Effector memory CD4-positive, alpha-beta T cell (primary cell): ENCODE data around the gene SPDEF.

Source experiments
- DNase-seq, 3 donors: peaks; one replicate each; pipeline ENCODE4 v3.0.0-alpha.2; 2020
- H3K27ac ChIP-seq: 2 replicates; pipeline ENCODE4 v1.7.0; 2013; ENCODE audit warnings: mild to moderate bottlenecking, low read length, moderate library complexity; ENCODE audit not compliant: insufficient read depth, poor library complexity, severe bottlenecking
- H3K27me3 ChIP-seq: replicated peaks from 2 replicates; pipeline ENCODE4 v1.7.0; 2013; ENCODE audit warnings: mild to moderate bottlenecking, low read length; ENCODE audit not compliant: insufficient read depth, control insufficient read depth, poor library complexity, severe bottlenecking
- H3K36me3 ChIP-seq: 2 replicates; pipeline ENCODE4 v1.7.0; 2013; ENCODE audit warnings: mild to moderate bottlenecking, low read length, moderate library complexity; ENCODE audit not compliant: control insufficient read depth, insufficient read depth
- H3K4me1 ChIP-seq: 2 replicates; pipeline ENCODE4 v1.7.0; 2013; ENCODE audit warnings: low read length, mild to moderate bottlenecking; ENCODE audit not compliant: control insufficient read depth, insufficient read depth, poor library complexity, severe bottlenecking
- H3K4me3 ChIP-seq: 2 replicates; pipeline ENCODE4 v1.7.0; 2013; ENCODE audit warnings: low read length, low read depth, mild to moderate bottlenecking; ENCODE audit not compliant: insufficient read depth, poor library complexity, severe bottlenecking
- H3K9me3 ChIP-seq: 2 replicates; pipeline ENCODE4 v1.7.0; 2013; ENCODE audit warnings: mild to moderate bottlenecking, low read length, moderate library complexity; ENCODE audit not compliant: control insufficient read depth

SPDEF gene

GRCh38 chr6:34547701-34548644 is 8.2 kb downstream of the SPDEF start:
- Histone ChIP-seq H3K27ac (no peak overlapping the region), H3K4me3 (no peak overlapping the region), H3K27me3 (no peaks in the 10 kb centered on the region), H3K9me3 (no peaks in the 10 kb centered on the region), H3K4me1 (no peaks in the 10 kb centered on the region), H3K36me3 (no peaks in the 10 kb centered on the region)
- no peak for DNase-seq

- Histone ChIP-seq H3K27me3 (no peaks in the 10 kb centered on the region), H3K4me1 (no peaks in the 10 kb centered on the region), H3K4me3 (no peak overlapping the region), H3K36me3 (no peaks in the 10 kb centered on the region), H3K27ac (no peak overlapping the region), H3K9me3 (no peaks in the 10 kb centered on the region)
- DNase-seq = no peak
Observed at GRCh38 chr6:34546551-34547321, 9.4 kb downstream of the SPDEF start.

GRCh38 chr6:34544776-34545471 is 11.2 kb downstream of the SPDEF start:
- Histone ChIP-seq H3K27ac (no peak overlapping the region), H3K4me3 (no peak overlapping the region), H3K9me3 (no peaks in the 10 kb centered on the region), H3K4me1 (no peaks in the 10 kb centered on the region), H3K27me3 (no peaks in the 10 kb centered on the region), H3K36me3 (no peaks in the 10 kb centered on the region)
- no peak for DNase-seq

- Histone ChIP-seq H3K4me3 (no peak overlapping the region), H3K9me3 (no peaks in the 10 kb centered on the region), H3K27me3 (no peaks in the 10 kb centered on the region), H3K36me3 (no peaks in the 10 kb centered on the region), H3K4me1 (no peaks in the 10 kb centered on the region), H3K27ac (no peak overlapping the region)
- DNase-seq = no peak
Observed at GRCh38 chr6:34544052-34544604, 12.0 kb downstream of the SPDEF start.

- H3K36me3 ChIP-seq = no peaks in the 10 kb centered on the region
- H3K4me1 ChIP-seq = no peaks in the 10 kb centered on the region
- no peaks in the 10 kb centered on the region for H3K9me3 ChIP-seq
- no peak overlapping the region for H3K27ac ChIP-seq
- H3K27me3 ChIP-seq = no peaks in the 10 kb centered on the region
- DNase-seq = no peak
- no peak overlapping the region for H3K4me3 ChIP-seq
Observed at GRCh38 chr6:34543421-34543820, 12.7 kb downstream of the SPDEF start.

GRCh38 chr6:34540841-34541240 is 15.3 kb downstream of the SPDEF start:
- H3K27ac ChIP-seq = no peak overlapping the region
- no peak for DNase-seq
- no peak overlapping the region for H3K4me3 ChIP-seq
- H3K36me3 ChIP-seq = no peaks in the 10 kb centered on the region
- no peaks in the 10 kb centered on the region for H3K4me1 ChIP-seq
- no peaks in the 10 kb centered on the region for H3K27me3 ChIP-seq
- H3K9me3 ChIP-seq = no peaks in the 10 kb centered on the region

- H3K4me1 ChIP-seq = no peaks in the 10 kb centered on the region
- H3K36me3 ChIP-seq = no peaks in the 10 kb centered on the region
- no peak overlapping the region for H3K27ac ChIP-seq
- no peak overlapping the region for H3K4me3 ChIP-seq
- H3K9me3 ChIP-seq = no peaks in the 10 kb centered on the region
- H3K27me3 ChIP-seq = no peaks in the 10 kb centered on the region
- no peak for DNase-seq
Observed at GRCh38 chr6:34540222-34540621, 15.9 kb downstream of the SPDEF start.

- H3K27ac ChIP-seq = no peak overlapping the region
- H3K9me3 ChIP-seq = no peaks in the 10 kb centered on the region
- H3K27me3 ChIP-seq = no peaks in the 10 kb centered on the region
- no peaks in the 10 kb centered on the region for H3K4me1 ChIP-seq
- no peaks in the 10 kb centered on the region for H3K36me3 ChIP-seq
- H3K4me3 ChIP-seq = no peak overlapping the region
- DNase-seq = no peak
Observed at GRCh38 chr6:34539181-34539580, 16.9 kb downstream of the SPDEF start.

- no peaks in the 10 kb centered on the region for H3K27me3 ChIP-seq
- H3K27ac ChIP-seq = no peak overlapping the region
- no peak overlapping the region for H3K4me3 ChIP-seq
- H3K36me3 ChIP-seq = no peaks in the 10 kb centered on the region
- no peaks in the 10 kb centered on the region for H3K4me1 ChIP-seq
- DNase-seq = no peak
- H3K9me3 ChIP-seq = no peaks in the 10 kb centered on the region
Observed at GRCh38 chr6:34538581-34538980, 17.5 kb downstream of the SPDEF start.
